GM23248 (cell line): ENCODE measurements around the gene JMJD1C. TPM values are rescaled to one million over a fixed set of nuclear protein-coding genes. Genes with fewer than 3 reads are reported as not detected.
A peak's percentile ranks its signal among the peaks of the same experiment; 100 is the strongest.

Experiments used
- DNase-seq: peaks from one replicate; pipeline ENCODE4 v3.0.0-alpha.2; 2015
- H2AFZ ChIP-seq: fragments of 200-600 bp; sonication (generic); 2 replicates; pipeline ENCODE4 v1.6.1; 2016; ENCODE audit warnings: antibody characterized with exemption
- H3F3A ChIP-seq: fragments of 200-600 bp; sonication (generic); 2 replicates; pipeline ENCODE4 v1.6.1; 2016; ENCODE audit warnings: mild to moderate bottlenecking, antibody characterized with exemption, mixed run types; ENCODE audit not compliant: insufficient read depth
- H3K27ac ChIP-seq: fragments of 200-600 bp; sonication (generic); 2 replicates; pipeline ENCODE4 v1.5.1; 2016; ENCODE audit warnings: mild to moderate bottlenecking
- H3K27me3 ChIP-seq: fragments of 200-600 bp; sonication (generic); replicated peaks from 2 replicates; pipeline ENCODE4 v1.6.1; 2016; ENCODE audit warnings: mild to moderate bottlenecking; ENCODE audit not compliant: insufficient read depth
- H3K36me3 ChIP-seq: fragments of 200-600 bp; sonication (generic); 2 replicates; pipeline ENCODE4 v1.6.1; 2016; ENCODE audit warnings: low read depth, mild to moderate bottlenecking
- H3K4me1 ChIP-seq: fragments of 200-600 bp; sonication (generic); 2 replicates; pipeline ENCODE4 v1.6.1; 2016; ENCODE audit warnings: mild to moderate bottlenecking; ENCODE audit not compliant: insufficient read depth
- H3K4me2 ChIP-seq: fragments of 200-600 bp; sonication (generic); one replicate; pipeline ENCODE4 v1.6.1; 2016; ENCODE audit warnings: mild to moderate bottlenecking; ENCODE audit not compliant: unreplicated experiment
- H3K4me3 ChIP-seq: fragments of 200-600 bp; sonication (generic); 2 replicates; pipeline ENCODE4 v1.5.1; 2016; ENCODE audit warnings: mild to moderate bottlenecking
- H3K79me2 ChIP-seq: fragments of 200-600 bp; sonication (generic); 2 replicates; pipeline ENCODE4 v1.6.1; 2016; ENCODE audit warnings: mild to moderate bottlenecking; ENCODE audit not compliant: insufficient read depth
- H3K9ac ChIP-seq: fragments of 200-600 bp; sonication (generic); 2 replicates; pipeline ENCODE4 v1.6.1; 2016; ENCODE audit warnings: mild to moderate bottlenecking
- H3K9me2 ChIP-seq: fragments of 200-600 bp; sonication (generic); 2 replicates; pipeline ENCODE4 v1.6.1; 2016; ENCODE audit warnings: mixed run types, mild to moderate bottlenecking, moderate library complexity; ENCODE audit not compliant: insufficient read depth
- H3K9me3 ChIP-seq: fragments of 200-600 bp; sonication (generic); one replicate; pipeline ENCODE4 v1.6.1; 2017; ENCODE audit warnings: low read depth
- H4K20me1 ChIP-seq: fragments of 200-600 bp; sonication (generic); 2 replicates; pipeline ENCODE4 v1.6.0; 2016; ENCODE audit not compliant: insufficient read depth
- EZH2 ChIP-seq: fragments of 200-600 bp; sonication (generic); IDR thresholded peaks from 2 replicates; pipeline ENCODE4 v1.6.1; 2018; ENCODE audit warnings: antibody characterized with exemption, mild to moderate bottlenecking; ENCODE audit not compliant: insufficient read depth, poor library complexity, severe bottlenecking
- EZH2phosphoT487 ChIP-seq: fragments of 200-600 bp; sonication (generic); IDR thresholded peaks from 2 replicates; pipeline ENCODE4 v1.6.1; 2018; ENCODE audit warnings: antibody characterized with exemption, moderate library complexity, mild to moderate bottlenecking, low read depth; ENCODE audit not compliant: insufficient read depth
- WGBS, 2 experiments: methylation state at CpG; one replicate each; pipeline ENCODE4 v1.1.6; 2015 to 2017; ENCODE audit warnings: low lambda C conversion rate in 2 of 2, low coverage in 1 of 2; ENCODE audit errors: missing lambda C conversion rate in 2 of 2; 5-methylcytosine and 5-hydroxymethylcytosine counted together
- in situ Hi-C: fragments of 300-500 bp; cut with MboI; formaldehyde crosslinking; loops from 2 replicates; pipeline ENCODE4 v1.15.0; 2020
- polyA plus RNA-seq: library from polyadenylated mRNA; unstranded; fragments of >200 nt; fragmentation: Nextera tagmentation; extraction: Ambion mirVana; gene quantifications from 2 replicates; pipeline ENCODE4 v1.2.1, GENCODE V29; 2016
- total RNA-seq: library from RNA; depleted of rRNA; stranded (reverse); fragments of >200 nt; shearing (Covaris generic); gene quantifications from 2 replicates; pipeline ENCODE4 v1.2.3, GENCODE V29; 2014

The JMJD1C gene
- total and polyA plus RNA-seq, 2 experiments from 2014 or later: 34.6 to 74.3 TPM

DNA sequence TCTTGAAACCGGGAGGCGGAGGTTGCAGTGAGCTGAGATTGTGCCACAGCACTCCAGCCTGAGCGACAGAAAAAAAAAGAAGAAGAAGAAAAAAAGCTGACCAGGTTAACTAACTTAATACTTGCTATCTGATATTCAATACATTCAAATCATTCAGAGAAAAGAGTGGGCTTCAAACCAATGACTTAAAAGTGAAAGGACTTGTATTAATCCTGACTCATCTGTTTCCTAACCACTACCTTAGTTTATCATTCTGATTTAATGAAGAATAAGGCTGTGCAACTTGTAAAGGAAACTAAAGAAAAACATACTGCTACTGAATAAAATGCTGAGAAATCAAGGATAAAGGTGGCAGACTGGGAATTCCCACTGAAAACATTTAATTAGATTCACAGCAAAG, 204.3 kb downstream of the JMJD1C start:
- H3K9me2 ChIP-seq: no peaks in the 10 kb centered on the region
- peaks cover 16% of the 10 kb centered on the region for H3K36me3 ChIP-seq
- peaks cover 4% of the 10 kb centered on the region; the same call in 1 of the 2 replicates for H4K20me1 ChIP-seq
- H3K27ac ChIP-seq: no peak overlapping the region
- H3K9me3 ChIP-seq: no peaks in the 10 kb centered on the region
- 96 to 97% methylated on average over 3 of the region's 3 CpGs for WGBS, 2 experiments
- peaks cover 37% of the 10 kb centered on the region for H3K4me1 ChIP-seq
- TF ChIP-seq EZH2 (no peak), EZH2phosphoT487 (no peak)
- peaks cover 19% of the 10 kb centered on the region for H3F3A ChIP-seq
- in situ Hi-C loops: no loop called here
- H3K4me2 ChIP-seq: no peak overlapping the region
- DNase-seq: peak; percentile 29
- no peak overlapping the region for H2AFZ ChIP-seq
- H3K9ac ChIP-seq: no peak overlapping the region
- H3K4me3 ChIP-seq: no peak overlapping the region
- H3K27me3 ChIP-seq: no peaks in the 10 kb centered on the region
- H3K79me2 ChIP-seq: peaks cover 100% of the 10 kb centered on the region

DNA sequence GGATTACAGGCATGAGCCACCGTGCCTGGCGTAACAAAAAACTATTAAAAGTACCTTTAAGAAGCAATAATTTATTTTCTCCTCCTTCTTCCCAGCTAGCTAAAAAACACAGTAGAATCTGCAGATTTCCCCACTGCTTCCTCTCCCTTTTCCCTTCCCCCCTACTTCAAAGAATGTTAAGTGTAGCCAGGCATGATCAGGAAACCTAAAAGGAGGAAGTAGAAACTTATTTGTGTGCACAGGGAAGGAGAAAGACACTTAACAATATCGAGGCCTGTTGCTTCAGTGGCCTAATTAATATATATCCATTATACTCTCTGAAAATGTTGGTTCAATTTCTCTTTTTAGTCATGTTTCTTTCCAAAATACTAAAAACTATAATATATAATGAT, 204.9 kb downstream of the JMJD1C start:
- Histone ChIP-seq H3K4me1 (peaks cover 43% of the 10 kb centered on the region), H3K27me3 (no peaks in the 10 kb centered on the region), H2AFZ (no peak overlapping the region), H3K9me3 (no peaks in the 10 kb centered on the region), H3K27ac (no peak overlapping the region), H3F3A (peaks cover 12% of the 10 kb centered on the region), H3K4me2 (no peak overlapping the region), H4K20me1 (peaks cover 4% of the 10 kb centered on the region; the same call in 1 of the 2 replicates), H3K4me3 (no peak overlapping the region), H3K9me2 (no peaks in the 10 kb centered on the region), H3K9ac (no peak overlapping the region), H3K36me3 (peaks cover 16% of the 10 kb centered on the region), H3K79me2 (peaks cover 100% of the 10 kb centered on the region)
- WGBS, 2 experiments: 98% methylated on average over 3 of the region's 3 CpGs
- DNase-seq: no peak
- in situ Hi-C loops: no loop called here
- TF ChIP-seq EZH2phosphoT487: no peak
- no peak for TF ChIP-seq EZH2

DNA sequence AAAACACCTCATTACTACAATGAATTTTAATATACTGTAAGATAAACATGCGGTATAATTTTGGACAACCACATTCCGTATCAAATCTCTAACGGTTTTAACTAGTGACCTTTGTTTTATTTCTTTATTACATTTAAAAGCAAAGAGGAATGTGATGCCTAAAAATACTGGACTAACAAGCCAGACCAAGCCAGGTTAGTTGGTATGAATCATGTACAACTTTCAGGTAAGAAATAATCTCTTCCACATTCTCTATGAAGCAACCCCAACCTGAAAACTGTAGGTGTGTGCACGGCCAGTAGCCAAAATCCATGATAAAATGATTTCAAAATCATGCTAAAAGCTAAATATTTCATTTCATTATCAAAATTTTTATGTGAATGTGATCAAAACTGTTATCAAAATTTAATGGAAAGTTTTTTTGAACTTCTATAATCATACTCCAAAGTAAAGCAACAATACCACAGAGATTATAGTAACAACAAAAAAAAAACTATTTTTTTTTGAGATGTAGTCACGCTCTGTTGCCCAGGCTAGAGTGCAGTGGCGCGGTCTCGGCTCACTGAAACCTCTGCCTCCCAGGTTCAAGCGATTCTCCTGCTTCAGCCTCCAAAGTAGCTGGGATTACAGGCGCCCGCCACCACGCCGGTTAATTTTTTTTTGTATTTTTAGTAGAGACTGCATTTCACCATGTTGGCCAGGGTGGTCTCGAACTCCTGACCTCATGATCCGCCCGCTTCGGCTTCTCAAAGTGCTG, 205.5 kb downstream of the JMJD1C start:
- Histone ChIP-seq H3K4me3 (no peak overlapping the region), H3K9me2 (no peaks in the 10 kb centered on the region), H3K4me2 (no peak overlapping the region), H3K27me3 (no peaks in the 10 kb centered on the region), H2AFZ (no peak overlapping the region), H3F3A (peaks cover 7% of the 10 kb centered on the region), H3K79me2 (peaks cover 100% of the 10 kb centered on the region), H3K4me1 (peaks cover 44% of the 10 kb centered on the region), H4K20me1 (peaks cover 4% of the 10 kb centered on the region; the same call in 1 of the 2 replicates), H3K9me3 (no peaks in the 10 kb centered on the region), H3K27ac (no peak overlapping the region), H3K36me3 (peaks cover 16% of the 10 kb centered on the region), H3K9ac (no peak overlapping the region)
- TF ChIP-seq EZH2 (no peak), EZH2phosphoT487 (no peak)
- in situ Hi-C loops: no loop called here
- WGBS, 2 experiments: 97 to 99% methylated on average over 17 of the region's 17 CpGs
- no peak for DNase-seq

DNA sequence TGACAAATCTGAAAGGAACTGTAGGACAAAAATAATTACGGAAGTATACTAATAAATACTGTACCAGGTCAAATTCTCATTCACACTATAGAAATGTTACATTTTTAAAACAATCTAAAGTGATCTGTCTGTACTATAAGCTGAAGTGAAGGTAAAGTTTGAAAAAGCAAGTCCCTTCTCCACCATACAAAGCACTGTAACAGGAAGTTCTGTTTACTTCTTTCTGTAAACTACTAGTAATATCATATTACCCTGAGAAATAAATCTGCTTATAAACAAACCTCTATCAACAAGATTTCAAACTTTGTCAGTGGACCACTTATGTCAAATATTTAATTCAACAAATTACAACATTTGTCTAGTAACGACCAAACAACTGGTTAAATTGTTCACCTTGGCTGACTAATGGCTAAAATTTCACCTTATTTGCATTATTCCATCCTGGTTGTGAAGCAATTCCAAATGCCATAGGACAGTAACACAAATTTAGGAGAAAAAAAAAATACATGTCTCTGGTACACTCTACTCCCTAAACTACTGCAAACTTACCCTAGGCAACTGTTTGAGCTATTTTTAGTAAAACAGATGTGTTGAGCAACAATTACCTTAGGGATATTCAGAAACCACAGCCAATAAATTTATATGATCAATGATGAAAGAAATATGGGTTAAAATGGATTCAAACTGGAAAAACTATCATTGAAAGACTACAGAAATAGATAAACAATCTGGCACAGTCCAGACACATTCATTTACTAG, 206.7 kb downstream of the JMJD1C start:
- no peaks in the 10 kb centered on the region for H3K27me3 ChIP-seq
- no peaks in the 10 kb centered on the region for H3K9me3 ChIP-seq
- peaks cover 4% of the 10 kb centered on the region; the same call in 1 of the 2 replicates for H4K20me1 ChIP-seq
- H3K4me3 ChIP-seq: no peak overlapping the region
- H3K9me2 ChIP-seq: no peaks in the 10 kb centered on the region
- H2AFZ ChIP-seq: no peak overlapping the region
- peaks cover 16% of the 10 kb centered on the region for H3K36me3 ChIP-seq
- peaks cover 36% of the 10 kb centered on the region for H3K4me1 ChIP-seq
- no peak overlapping the region for H3K9ac ChIP-seq
- H3F3A ChIP-seq: peaks cover 5% of the 10 kb centered on the region; the same call in 1 of the 2 replicates
- H3K79me2 ChIP-seq: peaks cover 100% of the 10 kb centered on the region
- WGBS, 2 experiments: 91 to 98% methylated on average over 2 of the region's 2 CpGs
- H3K27ac ChIP-seq: no peak overlapping the region
- in situ Hi-C loops: no loop called here
- no peak for DNase-seq
- peak overlapping the region; percentile 10 for H3K4me2 ChIP-seq
- TF ChIP-seq EZH2: no peak
- no peak for TF ChIP-seq EZH2phosphoT487
